SK-N-MC (cell line): ENCODE results near the gene IFNAR1.

ENCODE experiments used
- DNase-seq: peaks from one replicate; pipeline ENCODE4 v3.0.0-alpha.2; 2011; ENCODE audit warnings: low read depth, low spot score
- H3K27ac ChIP-seq: fragments of 200-600 bp; sonication (generic); 2 replicates; pipeline ENCODE4 v1.5.1; 2016; ENCODE audit warnings: mixed run types
- H3K36me3 ChIP-seq: fragments of 200-600 bp; sonication (generic); 2 replicates; pipeline ENCODE4 v1.6.1; 2017; ENCODE audit warnings: antibody characterized with exemption, low read length, mixed read lengths; ENCODE audit not compliant: insufficient read depth
- H3K4me3 ChIP-seq: fragments of 200-600 bp; sonication (generic); 2 replicates; pipeline ENCODE4 v1.5.1; 2016
- H3K9ac ChIP-seq: fragments of 200-600 bp; sonication (generic); 2 replicates; pipeline ENCODE4 v1.8.0; 2017; ENCODE audit warnings: mixed run types, mixed read lengths; ENCODE audit not compliant: insufficient read length
- H3K9me3 ChIP-seq: fragments of 200-600 bp; sonication (generic); 2 replicates; pipeline ENCODE4 v1.6.1; 2017; ENCODE audit warnings: low read depth, mild to moderate bottlenecking, antibody characterized with exemption, low read length, moderate library complexity, mixed read lengths
- EZH2 ChIP-seq: fragments of 200-600 bp; sonication (generic); IDR thresholded peaks from one replicate; pipeline ENCODE4 v1.6.1; 2017; ENCODE audit warnings: antibody characterized with exemption
- FOXP2 ChIP-seq: optimal IDR thresholded peaks from 2 replicates; pipeline ENCODE3; 2011; ENCODE audit warnings: mild to moderate bottlenecking, moderate library complexity; ENCODE audit not compliant: insufficient read depth; ENCODE audit errors: extremely low read length, control extremely low read depth
- POLR2AphosphoS5 ChIP-seq: IDR thresholded peaks from 2 replicates; pipeline ENCODE4 v1.6.1; 2012; ENCODE audit warnings: mild to moderate bottlenecking, low read depth, low read length, borderline replicate concordance

IFNAR1 gene

GRCh38 chr21:33290441-33290840 lies 34.3 kb upstream of the IFNAR1 start:
- Histone ChIP-seq H3K36me3 (no peaks in the 10 kb centered on the region), H3K9ac (no peak overlapping the region), H3K9me3 (no peaks in the 10 kb centered on the region), H3K4me3 (no peak overlapping the region), H3K27ac (no peak overlapping the region)
- no peak for DNase-seq
- no peak for TF ChIP-seq POLR2AphosphoS5
- TF ChIP-seq EZH2: no peak
- no peak for TF ChIP-seq FOXP2

- no peaks in the 10 kb centered on the region for H3K9me3 ChIP-seq
- TF ChIP-seq POLR2AphosphoS5 (no peak), EZH2 (no peak), FOXP2 (no peak)
- H3K4me3 ChIP-seq: no peak overlapping the region
- H3K27ac ChIP-seq: no peak overlapping the region
- no peaks in the 10 kb centered on the region for H3K36me3 ChIP-seq
- no peak for DNase-seq
- no peak overlapping the region for H3K9ac ChIP-seq
Measured at GRCh38 chr21:33291686-33292085, 33.1 kb upstream of the IFNAR1 start.

GRCh38 chr21:33292724-33293123 lies 32.0 kb upstream of the IFNAR1 start:
- no peak overlapping the region for H3K27ac ChIP-seq
- no peak for TF ChIP-seq POLR2AphosphoS5
- TF ChIP-seq EZH2: no peak
- TF ChIP-seq FOXP2: no peak
- no peaks in the 10 kb centered on the region for H3K9me3 ChIP-seq
- H3K36me3 ChIP-seq: no peaks in the 10 kb centered on the region
- H3K9ac ChIP-seq: no peak overlapping the region
- no peak for DNase-seq
- H3K4me3 ChIP-seq: no peak overlapping the region

- Histone ChIP-seq H3K4me3 (no peak overlapping the region), H3K36me3 (no peaks in the 10 kb centered on the region), H3K9ac (no peak overlapping the region), H3K27ac (no peak overlapping the region), H3K9me3 (no peaks in the 10 kb centered on the region)
- no peak for TF ChIP-seq FOXP2
- TF ChIP-seq EZH2: no peak
- TF ChIP-seq POLR2AphosphoS5: no peak
- DNase-seq: no peak
Measured at GRCh38 chr21:33293136-33293535, 31.6 kb upstream of the IFNAR1 start.

- no peak for DNase-seq
- TF ChIP-seq EZH2: no peak
- TF ChIP-seq POLR2AphosphoS5: no peak
- TF ChIP-seq FOXP2: no peak
- no peak overlapping the region for H3K27ac ChIP-seq
- H3K4me3 ChIP-seq: no peak overlapping the region
- H3K9ac ChIP-seq: no peak overlapping the region
- H3K9me3 ChIP-seq: no peaks in the 10 kb centered on the region
- H3K36me3 ChIP-seq: no peaks in the 10 kb centered on the region
Measured at GRCh38 chr21:33293811-33294216, 31.0 kb upstream of the IFNAR1 start.

- TF ChIP-seq POLR2AphosphoS5 (no peak), FOXP2 (no peak), EZH2 (no peak)
- Histone ChIP-seq H3K9ac (no peak overlapping the region), H3K4me3 (no peak overlapping the region), H3K27ac (no peak overlapping the region), H3K36me3 (no peaks in the 10 kb centered on the region), H3K9me3 (no peaks in the 10 kb centered on the region)
- no peak for DNase-seq
Measured at GRCh38 chr21:33296156-33296555, 28.6 kb upstream of the IFNAR1 start.

- TF ChIP-seq POLR2AphosphoS5 (no peak), EZH2 (no peak), FOXP2 (no peak)
- no peak overlapping the region for H3K4me3 ChIP-seq
- no peak overlapping the region for H3K27ac ChIP-seq
- H3K9me3 ChIP-seq: no peaks in the 10 kb centered on the region
- H3K36me3 ChIP-seq: no peaks in the 10 kb centered on the region
- no peak for DNase-seq
- H3K9ac ChIP-seq: no peak overlapping the region
Measured at GRCh38 chr21:33299181-33299752, 25.5 kb upstream of the IFNAR1 start.

- Histone ChIP-seq H3K9me3 (no peaks in the 10 kb centered on the region), H3K36me3 (no peaks in the 10 kb centered on the region), H3K27ac (no peak overlapping the region), H3K9ac (no peak overlapping the region), H3K4me3 (no peak overlapping the region)
- no peak for DNase-seq
- TF ChIP-seq FOXP2 (no peak), POLR2AphosphoS5 (no peak)
Measured at GRCh38 chr21:33300701-33301631, 23.8 kb upstream of the IFNAR1 start.

GRCh38 chr21:33301632-33302002 lies 23.2 kb upstream of the IFNAR1 start:
- Histone ChIP-seq H3K9ac (no peak overlapping the region), H3K9me3 (no peaks in the 10 kb centered on the region), H3K36me3 (no peaks in the 10 kb centered on the region), H3K27ac (no peak overlapping the region), H3K4me3 (no peak overlapping the region)
- TF ChIP-seq FOXP2 (no peak), POLR2AphosphoS5 (no peak), EZH2 (no peak)
- DNase-seq: no peak

GRCh38 chr21:33302055-33302454 lies 22.7 kb upstream of the IFNAR1 start:
- Histone ChIP-seq H3K9me3 (no peaks in the 10 kb centered on the region), H3K27ac (no peak overlapping the region), H3K36me3 (no peaks in the 10 kb centered on the region), H3K9ac (no peak overlapping the region), H3K4me3 (no peak overlapping the region)
- no peak for DNase-seq
- TF ChIP-seq EZH2 (no peak), POLR2AphosphoS5 (no peak), FOXP2 (no peak)
